ENCODE measurements around the gene MOV10. TPM values are rescaled to one million over a fixed set of nuclear protein-coding genes. Genes with fewer than 3 reads are reported as not detected.

The MOV10 gene
- polyA plus RNA-seq, 3 donors from 2014 or later, result 20.6 to 52.7 (median 22.8) TPM

DNA sequence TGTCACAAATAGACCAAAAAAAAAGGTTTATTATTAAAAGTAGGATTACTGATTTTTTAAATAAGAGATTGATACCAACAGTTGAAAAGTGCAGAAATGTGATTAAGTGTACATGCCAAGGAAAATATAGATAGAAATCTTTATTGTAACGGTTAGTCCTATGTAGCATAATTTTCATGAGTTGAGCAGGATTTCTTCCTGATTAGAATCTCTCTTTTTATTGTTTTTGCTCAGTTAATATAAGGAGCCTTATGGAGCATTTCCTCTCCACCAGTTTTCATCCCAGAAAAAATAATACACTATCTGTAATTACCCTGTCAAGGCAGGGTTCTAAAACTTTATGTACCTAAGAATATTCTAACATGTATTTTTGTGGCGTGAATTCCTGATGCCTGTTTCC is 31.4 kb upstream of the MOV10 start:
- peaks cover 38 to 65% of the 10 kb centered on the region in 2 donors for H3K4me1 Mint-ChIP-seq
- no peak overlapping the region for H3K4me3 Mint-ChIP-seq
- DNase-seq, result no peak
- H3K9me3 Mint-ChIP-seq, result no peaks in the 10 kb centered on the region
- H3K27me3 Mint-ChIP-seq (ENCODE audit: low read depth in 3 of 3), result peaks cover 0 to 3% (median 0%) of the 10 kb centered on the region in 3 donors
- H3K36me3 Mint-ChIP-seq, result peaks cover 0 to 13% (median 4%) of the 10 kb centered on the region in 3 donors
- peak overlapping the region in 5 of 6 donors; percentile 3 to 55 (median 36) for H3K27ac Mint-ChIP-seq

GRCh38 chr1:112646225-112646624 is 28.2 kb upstream of the MOV10 start:
- DNase-seq, result no peak
- Mint-ChIP-seq H3K27ac (peak overlapping the region in 2 of 6 donors; percentile 35 to 65), H3K4me3 (no peak overlapping the region), H3K36me3 (peaks cover 10 to 35% (median 13%) of the 10 kb centered on the region in 3 donors), H3K27me3 (ENCODE audit: low read depth in 3 of 3) (peaks cover 0 to 3% (median 0%) of the 10 kb centered on the region in 3 donors), H3K9me3 (no peaks in the 10 kb centered on the region), H3K4me1 (peaks cover 38 to 81% of the 10 kb centered on the region in 2 donors)

DNA sequence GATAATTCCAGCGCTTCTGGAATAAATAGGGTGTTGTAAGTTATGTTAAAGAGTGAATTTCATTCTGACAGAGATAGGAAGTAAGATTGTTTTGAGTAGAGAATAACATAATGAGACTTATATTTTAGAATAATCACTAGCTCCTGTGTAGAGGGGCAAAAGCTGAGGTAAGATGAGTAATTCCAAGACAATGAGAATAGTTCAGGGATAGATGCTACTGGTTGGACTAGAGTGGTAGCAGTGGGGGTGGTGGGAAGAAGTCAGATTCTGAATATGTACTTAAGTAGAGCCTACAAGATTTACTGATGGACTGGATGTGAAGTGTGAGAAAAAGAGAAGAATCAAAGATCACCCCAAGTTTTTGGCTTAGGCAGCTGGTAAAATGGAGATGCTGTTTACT is 23.3 kb upstream of the MOV10 start:
- H3K27ac Mint-ChIP-seq, result peak overlapping the region; percentile 1 to 19 (median 2)
- H3K9me3 Mint-ChIP-seq, result no peaks in the 10 kb centered on the region

GRCh38 chr1:112665857-112666256 is 8.6 kb upstream of the MOV10 start:
- no peaks in the 10 kb centered on the region for H3K9me3 Mint-ChIP-seq

More for the DNA sequence above, 23.3 kb upstream of the MOV10 start:
- Mint-ChIP-seq H3K27me3 (ENCODE audit: low read depth in 3 of 3) (peaks cover 0 to 2% (median 0%) of the 10 kb centered on the region in 3 donors), H3K4me1 (peaks cover 7 to 51% of the 10 kb centered on the region in 2 donors), H3K36me3 (peaks cover 19 to 33% (median 20%) of the 10 kb centered on the region in 3 donors), H3K4me3 (no peak overlapping the region)
- DNase-seq, result no peak

GRCh38 chr1:112666946-112667345 is 7.5 kb upstream of the MOV10 start:
- H3K27me3 Mint-ChIP-seq (ENCODE audit: low read depth in 3 of 3), result peaks cover 0 to 2% (median 0%) of the 10 kb centered on the region in 3 donors
- H3K27ac Mint-ChIP-seq, result peak overlapping the region; percentile 37 to 95 (median 76)
- H3K4me1 Mint-ChIP-seq, result peaks cover 16 to 22% of the 10 kb centered on the region in 2 donors
- H3K9me3 Mint-ChIP-seq, result no peaks in the 10 kb centered on the region
- H3K4me3 Mint-ChIP-seq, result no peak overlapping the region
- H3K36me3 Mint-ChIP-seq, result peaks cover 13 to 41% (median 36%) of the 10 kb centered on the region in 3 donors
- no peak for DNase-seq

More at GRCh38 chr1:112665857-112666256, 8.6 kb upstream of the MOV10 start:
- peaks cover 0 to 2% (median 2%) of the 10 kb centered on the region in 3 donors for H3K27me3 Mint-ChIP-seq (ENCODE audit: low read depth in 3 of 3)
- DNase-seq, result no peak
- H3K36me3 Mint-ChIP-seq, result peaks cover 20 to 42% (median 35%) of the 10 kb centered on the region in 3 donors
- peak overlapping the region in 4 of 6 donors; percentile 8 to 36 (median 18) for H3K27ac Mint-ChIP-seq
- peaks cover 17 to 22% of the 10 kb centered on the region in 2 donors for H3K4me1 Mint-ChIP-seq
- no peak overlapping the region for H3K4me3 Mint-ChIP-seq

GRCh38 chr1:112672009-112672408 is 2.5 kb upstream of the MOV10 start:
- Mint-ChIP-seq H3K4me1 (peaks cover 41 to 57% of the 10 kb centered on the region in 2 donors), H3K9me3 (no peaks in the 10 kb centered on the region), H3K4me3 (no peak overlapping the region), H3K27ac (peak overlapping the region; percentile 2 to 92 (median 53)), H3K27me3 (ENCODE audit: low read depth in 3 of 3) (peaks cover 0 to 7% (median 5%) of the 10 kb centered on the region in 3 donors), H3K36me3 (peaks cover 3 to 24% (median 22%) of the 10 kb centered on the region in 3 donors)
- no peak for DNase-seq

GRCh38 chr1:112672842-112673241 is 1.6 kb upstream of the MOV10 start:
- Mint-ChIP-seq H3K36me3 (peaks cover 3 to 20% (median 19%) of the 10 kb centered on the region in 3 donors), H3K4me3 (peak overlapping the region; percentile 4 to 99 (median 63)), H3K27ac (peak overlapping the region; percentile 53 to 96 (median 87)), H3K9me3 (no peaks in the 10 kb centered on the region), H3K27me3 (ENCODE audit: low read depth in 3 of 3) (peaks cover 0 to 7% (median 5%) of the 10 kb centered on the region in 3 donors), H3K4me1 (peaks cover 44 to 63% of the 10 kb centered on the region in 2 donors)
- DNase-seq, result no peak

GRCh38 chr1:112673592-112674439 is 643 bp upstream of the MOV10 start:
- Mint-ChIP-seq H3K4me1 (peaks cover 45 to 63% of the 10 kb centered on the region in 2 donors), H3K27ac (peak overlapping the region; percentile 89 to 97 (median 95)), H3K27me3 (ENCODE audit: low read depth in 3 of 3) (peaks cover 0 to 7% (median 5%) of the 10 kb centered on the region in 3 donors), H3K36me3 (peaks cover 0 to 19% (median 17%) of the 10 kb centered on the region in 3 donors), H3K4me3 (peak overlapping the region; percentile 96 to 99 (median 98)), H3K9me3 (no peaks in the 10 kb centered on the region)
- peak in 1 of 3 donors; percentile 3 for DNase-seq

DNA sequence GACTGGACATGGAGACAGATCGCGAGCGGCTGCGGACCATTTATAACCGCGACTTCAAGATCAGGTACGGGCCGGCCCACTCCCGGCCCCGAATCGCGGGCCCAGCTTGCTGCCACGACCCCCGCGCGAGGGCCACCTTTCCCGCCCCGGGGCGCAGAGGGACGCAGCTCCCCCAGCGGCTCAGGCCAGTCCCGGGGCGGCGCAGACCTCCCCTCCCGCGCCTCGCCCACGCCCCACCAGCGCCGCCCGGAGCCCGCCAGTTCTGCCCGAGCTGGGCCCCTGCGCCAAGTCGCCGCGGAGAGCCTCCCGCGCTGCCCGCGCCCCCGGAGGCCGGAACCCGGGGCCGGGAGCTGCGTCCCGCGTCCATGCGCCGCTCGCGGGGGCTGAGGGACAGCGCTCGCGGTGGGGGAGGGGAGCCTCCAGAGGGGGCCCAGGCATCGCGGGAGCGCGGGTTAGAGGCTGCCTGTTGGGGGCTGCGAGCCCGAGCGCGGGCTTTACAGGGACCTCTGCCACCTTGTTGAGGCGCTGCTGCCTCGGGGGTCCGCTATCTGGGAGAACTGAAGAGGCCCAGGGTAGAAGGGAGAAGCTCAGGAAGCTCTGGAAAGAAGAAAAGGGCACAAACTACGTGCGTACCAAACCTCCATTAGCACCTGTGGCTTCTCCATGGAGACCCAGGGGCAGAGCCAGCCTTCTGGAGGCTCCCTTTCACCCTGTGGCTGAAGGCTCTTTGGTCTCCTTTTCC is 698 bp downstream of the MOV10 start:
- Mint-ChIP-seq H3K4me3 (peak overlapping the region; percentile 96 to 99 (median 98)), H3K27me3 (ENCODE audit: low read depth in 3 of 3) (peaks cover 0 to 7% (median 5%) of the 10 kb centered on the region in 3 donors), H3K4me1 (peaks cover 36 to 67% of the 10 kb centered on the region in 2 donors), H3K9me3 (no peaks in the 10 kb centered on the region), H3K27ac (peak overlapping the region; percentile 89 to 97 (median 95)), H3K36me3 (peaks cover 0 to 20% (median 12%) of the 10 kb centered on the region in 3 donors)
- peak; percentile 59 to 60 (median 59) for DNase-seq

DNA sequence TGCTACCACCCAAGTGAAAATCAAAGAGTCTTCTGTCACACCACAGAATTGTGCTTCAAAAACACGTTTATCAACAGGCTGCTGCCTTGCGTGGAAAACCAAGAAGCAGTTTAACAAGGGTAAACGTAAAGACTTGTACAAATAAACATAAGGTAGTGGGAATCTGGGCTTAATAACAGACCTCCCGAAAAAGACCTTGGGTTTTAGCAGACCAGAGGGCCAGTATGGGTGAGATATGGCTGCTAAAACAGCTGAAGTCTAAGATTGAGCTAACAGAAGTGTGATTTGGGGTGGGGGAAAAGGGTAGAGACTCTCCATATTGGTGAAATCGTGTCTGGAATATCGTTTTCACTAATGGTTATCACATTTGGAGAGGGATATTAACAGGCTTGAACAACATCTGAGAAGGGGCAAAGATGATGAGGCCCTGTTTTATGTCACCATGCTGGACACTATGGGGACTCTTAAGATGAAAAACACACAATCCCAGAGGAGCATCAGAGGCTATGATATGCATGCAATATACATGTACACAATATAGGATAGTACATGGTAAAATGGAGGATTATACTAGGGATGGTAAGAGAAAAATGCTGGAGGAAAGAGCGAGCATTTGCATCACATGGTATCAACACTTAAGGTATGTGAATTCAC is 1.4 kb downstream of the MOV10 start:
- Mint-ChIP-seq H3K27me3 (ENCODE audit: low read depth in 3 of 3) (peaks cover 0 to 7% (median 5%) of the 10 kb centered on the region in 3 donors), H3K4me3 (peak overlapping the region; percentile 76 to 87 (median 80)), H3K27ac (peak overlapping the region; percentile 49 to 85 (median 74)), H3K4me1 (peaks cover 36 to 67% of the 10 kb centered on the region in 2 donors), H3K9me3 (no peaks in the 10 kb centered on the region), H3K36me3 (peaks cover 0 to 15% (median 7%) of the 10 kb centered on the region in 3 donors)
- no peak for DNase-seq

GRCh38 chr1:112676543-112676942 is 2.1 kb downstream of the MOV10 start:
- Mint-ChIP-seq H3K27ac (peak overlapping the region in 4 of 6 donors; percentile 1 to 75 (median 27)), H3K36me3 (peaks cover 0 to 10% (median 2%) of the 10 kb centered on the region in 3 donors), H3K9me3 (no peaks in the 10 kb centered on the region), H3K27me3 (ENCODE audit: low read depth in 3 of 3) (peaks cover 0 to 7% (median 5%) of the 10 kb centered on the region in 3 donors), H3K4me1 (peaks cover 36 to 67% of the 10 kb centered on the region in 2 donors), H3K4me3 (peak overlapping the region; percentile 44 to 87 (median 80))
- no peak for DNase-seq

DNA sequence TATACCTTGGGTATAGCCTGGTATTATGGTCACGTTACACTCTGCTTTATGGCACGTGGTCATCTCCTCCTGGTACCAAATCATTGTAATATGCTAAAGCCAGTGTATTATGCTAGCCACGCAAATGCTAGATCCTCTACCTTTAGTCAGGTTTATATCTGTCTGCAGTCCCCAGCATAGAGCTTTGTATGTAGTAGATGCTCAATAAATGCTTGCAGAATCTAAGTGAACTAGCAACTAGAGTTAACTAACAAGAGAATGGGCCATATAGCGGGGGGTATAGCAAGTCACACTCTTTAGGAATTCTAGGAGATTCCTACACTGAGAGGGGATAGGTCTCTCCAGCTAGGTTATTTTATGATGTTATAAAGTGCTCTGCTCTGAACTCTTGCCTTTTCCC is 3.0 kb downstream of the MOV10 start:
- Mint-ChIP-seq H3K27ac (peak overlapping the region in 3 of 6 donors; percentile 9 to 48 (median 41)), H3K4me3 (peak overlapping the region in 1 of 5 donors; percentile 18), H3K36me3 (peaks cover 0 to 4% (median 0%) of the 10 kb centered on the region in 3 donors), H3K9me3 (no peaks in the 10 kb centered on the region), H3K27me3 (ENCODE audit: low read depth in 3 of 3) (peaks cover 0 to 7% (median 5%) of the 10 kb centered on the region in 3 donors), H3K4me1 (peaks cover 36 to 67% of the 10 kb centered on the region in 2 donors)
- no peak for DNase-seq

- Mint-ChIP-seq H3K4me1 (peaks cover 34 to 59% of the 10 kb centered on the region in 2 donors), H3K27me3 (ENCODE audit: low read depth in 3 of 3) (peaks cover 0 to 7% (median 5%) of the 10 kb centered on the region in 3 donors), H3K4me3 (no peak overlapping the region), H3K9me3 (no peaks in the 10 kb centered on the region), H3K27ac (peak overlapping the region in 2 of 6 donors; percentile 5 to 16), H3K36me3 (peaks cover 0 to 3% (median 0%) of the 10 kb centered on the region in 3 donors)
- DNase-seq, result no peak
These were observed 4.1 kb downstream of the MOV10 start for GRCh38 chr1:112678605-112679004.
